ENCODE results near the gene PLEKHF1. TPM values are rescaled to one million over a fixed set of nuclear protein-coding genes. Genes with fewer than 3 reads are reported as not detected.

The PLEKHF1 gene
- polyA plus RNA-seq, 10 donors, result 2.7 to 4.9 (median 3.6) TPM

DNA sequence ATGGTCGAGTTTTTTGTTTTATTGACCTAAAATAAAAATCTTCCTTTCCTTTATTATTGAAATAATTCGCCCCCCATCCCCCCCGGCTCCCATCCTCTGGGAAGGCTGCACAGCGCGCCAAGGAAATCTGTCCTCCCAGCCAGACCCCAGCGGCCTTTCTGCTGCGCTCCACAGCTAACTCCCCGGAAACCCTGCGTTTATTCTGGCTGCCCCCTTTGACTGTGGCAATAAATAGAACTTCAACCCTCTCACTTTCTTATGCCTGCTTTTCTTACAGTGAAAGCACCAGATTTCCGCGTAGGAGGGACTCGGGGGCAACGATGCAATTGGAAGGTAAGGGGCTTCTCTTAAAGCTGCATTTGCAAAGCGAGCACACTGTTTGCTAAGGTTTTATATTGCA is 59.5 kb downstream of the PLEKHF1 start:
- no peak for DNase-seq

Other genes with a start within 250 kb of the PLEKHF1 start
- gene VSTM2B, start 139.5 kb upstream of the PLEKHF1 start, polyA plus RNA-seq (ENCODE audit: insufficient read length in 10 of 10), result under 1 TPM in 5 of 10 donors, not detected in 5; 0.14 to 0.52 (median 0.42) TPM
- gene POP4, start 59.2 kb upstream of the PLEKHF1 start, polyA plus RNA-seq (ENCODE audit: insufficient read length in 10 of 10), result 10 to 100 TPM; 38.0 to 48.0 (median 43.2) TPM
- gene C19orf12, start 49.8 kb downstream of the PLEKHF1 start, polyA plus RNA-seq (ENCODE audit: insufficient read length in 10 of 10), result 10 to 100 TPM; 20.8 to 27.3 (median 25.2) TPM
- gene CCNE1, start 146.5 kb downstream of the PLEKHF1 start, polyA plus RNA-seq (ENCODE audit: insufficient read length in 10 of 10), result 10 to 100 TPM; 16.3 to 27.0 (median 22.6) TPM

Measured in muscle of back (tissue), 11 donors.